GM21526 (cell line): ENCODE measurements around the gene ZNF17.
A peak's percentile ranks its signal among the peaks of the same experiment; 100 is the strongest.

Source experiments
- ATAC-seq: cut with Tn5 transposase; IDR thresholded peaks from one replicate; pipeline ENCODE4 v1.9.1; 2021; ENCODE audit warnings: moderate library complexity; ENCODE audit not compliant: unreplicated experiment, low FRiP score

The ZNF17 gene

DNA sequence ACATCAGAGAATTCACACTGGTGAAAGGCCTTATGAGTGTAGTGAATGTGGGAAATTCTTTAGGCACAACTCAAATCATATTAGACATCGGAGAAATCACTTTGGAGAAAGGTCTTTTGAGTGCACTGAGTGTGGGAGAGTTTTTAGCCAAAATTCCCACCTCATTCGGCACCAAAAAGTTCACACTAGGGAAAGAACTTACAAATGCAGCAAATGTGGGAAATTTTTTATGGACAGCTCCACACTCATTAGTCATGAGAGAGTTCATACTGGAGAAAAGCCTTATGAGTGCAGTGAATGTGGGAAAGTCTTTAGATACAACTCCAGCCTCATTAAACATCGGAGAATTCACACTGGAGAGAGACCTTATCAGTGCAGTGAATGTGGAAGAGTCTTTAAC, 10.1 kb downstream of the ZNF17 start:
- no peak for ATAC-seq

DNA sequence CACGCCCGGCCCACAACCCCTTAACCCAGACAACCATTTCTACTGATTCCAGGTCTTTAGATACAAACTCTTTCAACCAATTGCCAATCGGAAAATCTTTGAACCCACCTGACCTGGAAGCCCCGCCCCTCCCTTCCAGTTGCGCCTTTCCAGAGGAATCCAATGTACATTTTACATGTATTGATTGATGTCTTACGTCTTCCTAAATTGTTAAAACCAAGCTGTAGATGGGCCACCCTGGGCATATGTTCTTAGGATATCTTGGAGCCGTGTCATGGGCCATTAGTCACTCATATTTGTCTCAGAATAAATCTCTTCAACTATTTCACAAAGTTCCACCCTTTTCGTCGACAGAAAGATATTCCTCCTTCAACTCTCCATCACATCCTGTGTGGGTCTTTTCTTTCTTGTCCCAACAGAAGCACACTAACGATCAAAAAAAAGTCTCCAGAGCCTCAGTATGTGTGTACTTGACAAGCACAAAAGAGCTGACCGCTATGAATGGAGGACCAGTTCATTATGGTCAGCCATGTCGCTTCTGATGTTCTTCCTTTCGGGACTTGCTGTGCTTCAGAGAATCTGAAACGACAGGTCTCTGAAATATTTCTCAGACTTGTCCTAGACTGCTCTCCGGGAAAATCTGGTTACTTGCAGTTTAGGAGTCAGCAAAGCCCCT, 23.6 kb downstream of the ZNF17 start:
- peak; percentile 3 for ATAC-seq

- ATAC-seq, result peak; percentile 92
Observed at GRCh38 chr19:57435062-57435978, 24.4 kb downstream of the ZNF17 start, which contains the start of gene ZNF749. ZNF749 (plus strand) TSS chr19:57435325; CDS start chr19:57435579, 254 bp downstream.

DNA sequence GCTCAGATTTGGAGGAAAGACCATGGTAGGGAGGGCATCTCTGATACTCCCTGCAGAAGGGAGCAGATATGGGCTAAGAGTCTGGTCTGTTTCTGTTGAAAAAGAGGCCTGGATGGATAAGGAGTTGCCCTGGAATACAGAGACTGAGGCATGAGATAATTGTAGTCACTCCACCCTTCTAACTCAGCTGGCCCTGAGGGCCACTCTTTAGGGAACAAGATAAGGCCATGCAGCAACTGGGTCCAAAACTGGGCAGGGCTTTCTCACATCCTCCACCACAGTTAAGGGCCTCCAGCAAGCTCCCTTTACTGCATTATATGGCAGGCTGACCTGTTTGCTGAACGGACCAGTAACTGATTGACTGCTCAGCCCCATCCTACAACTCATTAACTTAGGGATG, 25.5 kb downstream of the ZNF17 start:
- no peak for ATAC-seq

DNA sequence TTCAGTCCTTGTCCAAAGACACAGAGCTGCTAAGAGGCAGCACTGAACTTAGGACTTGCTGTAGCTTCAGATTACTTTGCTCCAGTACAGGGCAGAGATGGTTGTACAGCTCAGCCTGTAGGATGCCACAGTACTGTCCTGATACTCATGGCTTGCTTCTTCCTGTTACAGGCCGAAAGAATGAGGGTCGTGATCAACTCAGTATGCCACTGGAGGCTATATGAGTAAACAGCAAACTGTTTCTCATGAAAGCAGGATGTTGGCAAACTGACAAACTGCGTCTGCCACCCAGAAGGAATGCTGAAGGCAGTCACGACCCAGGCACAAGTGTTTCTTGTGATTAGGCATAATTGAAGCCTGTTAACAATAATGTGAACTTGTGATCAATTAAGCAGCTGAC, 27.0 kb downstream of the ZNF17 start:
- ATAC-seq, result no peak

DNA sequence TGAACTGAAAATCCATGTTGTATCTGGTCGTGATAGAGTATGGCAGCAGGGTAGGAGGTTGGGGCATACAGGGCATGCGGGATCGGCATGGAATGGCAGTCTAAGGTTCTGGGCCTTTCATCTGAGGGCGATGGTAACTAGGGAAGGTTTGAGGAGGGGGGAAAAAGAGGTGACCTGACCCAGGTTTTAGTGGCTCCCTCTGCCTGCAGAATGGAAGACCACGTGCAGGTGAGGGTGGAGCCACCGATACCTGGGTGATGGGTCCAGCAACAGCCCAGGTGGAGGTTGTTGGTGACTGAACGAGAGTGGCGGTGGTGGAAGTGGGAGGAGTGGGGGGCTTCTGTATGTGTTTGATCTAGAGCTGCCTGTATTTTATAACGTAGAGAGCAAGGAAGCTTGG, 28.0 kb downstream of the ZNF17 start:
- ATAC-seq, result no peak

DNA sequence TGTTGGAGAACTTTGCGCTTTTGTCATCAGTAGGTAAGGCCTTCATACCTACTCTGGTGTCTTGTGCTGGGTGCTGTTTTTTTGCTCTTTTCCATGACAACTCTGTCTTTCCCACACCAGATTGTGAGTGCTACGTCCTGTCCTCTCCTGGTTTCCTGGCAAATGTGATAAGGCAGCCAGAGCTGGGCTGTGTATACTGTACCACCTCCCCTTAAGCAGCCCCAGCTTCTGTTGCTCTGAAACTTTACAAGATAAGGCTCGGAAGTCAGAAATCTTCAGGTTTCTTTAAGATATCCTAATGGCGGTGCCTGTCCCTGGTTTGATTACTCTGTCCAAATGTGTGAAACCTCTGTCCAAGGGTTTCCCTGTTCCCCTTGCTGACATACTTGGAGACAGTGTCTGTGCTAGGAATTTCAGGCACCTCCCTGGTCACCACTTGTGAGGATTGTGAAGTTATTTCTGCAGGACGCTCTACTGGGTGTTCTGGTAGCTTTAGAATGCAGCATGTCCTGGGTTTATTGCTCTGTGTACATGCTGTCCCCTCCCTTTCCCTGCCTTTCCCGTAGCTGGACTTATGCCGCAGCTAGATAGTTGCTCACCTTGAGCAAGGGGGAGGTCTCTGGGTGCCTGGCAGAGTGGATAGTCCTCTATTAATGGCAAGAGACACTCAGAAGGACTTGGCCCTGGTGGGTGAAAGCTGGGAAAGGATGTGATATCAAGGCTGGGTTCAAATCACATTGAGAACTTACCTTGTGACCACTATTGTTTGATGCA, 31.2 kb downstream of the ZNF17 start:
- ATAC-seq, result no peak

- ATAC-seq, result no peak
Observed at GRCh38 chr19:57443121-57443696, 32.2 kb downstream of the ZNF17 start.

- no peak for ATAC-seq
Observed at GRCh38 chr19:57452307-57452706, 41.3 kb downstream of the ZNF17 start.

- ATAC-seq, result no peak
Observed at GRCh38 chr19:57465680-57466381, 54.9 kb downstream of the ZNF17 start.

- ATAC-seq, result no peak
Observed at GRCh38 chr19:57466489-57466888, 55.5 kb downstream of the ZNF17 start.
